HG02610 (cell line): Measurements from ENCODE around the gene ASB7.

Experiments
- ATAC-seq: cut with Tn5 transposase; IDR thresholded peaks from one replicate; pipeline ENCODE4 v1.9.1; 2021; ENCODE audit warnings: mild to moderate bottlenecking, moderate library complexity; ENCODE audit not compliant: unreplicated experiment

Gene ASB7

GRCh38 chr15:100683434-100683833, 81.0 kb downstream of the ASB7 start:
- ATAC-seq: no peak

GRCh38 chr15:100684591-100684990, 82.2 kb downstream of the ASB7 start:
- no peak for ATAC-seq

GRCh38 chr15:100686021-100686724, 83.8 kb downstream of the ASB7 start:
- no peak for ATAC-seq

GRCh38 chr15:100686725-100687473, 84.5 kb downstream of the ASB7 start:
- ATAC-seq: no peak

- no peak for ATAC-seq
Observed at GRCh38 chr15:100687582-100688141, 85.3 kb downstream of the ASB7 start.

GRCh38 chr15:100688549-100689120, 86.2 kb downstream of the ASB7 start:
- ATAC-seq: no peak

GRCh38 chr15:100689131-100689899, 86.9 kb downstream of the ASB7 start:
- ATAC-seq: no peak

- ATAC-seq: no peak
Observed at GRCh38 chr15:100690032-100690794, 87.8 kb downstream of the ASB7 start.

- no peak for ATAC-seq
Observed at GRCh38 chr15:100690795-100691158, 88.4 kb downstream of the ASB7 start.

GRCh38 chr15:100691321-100691720, 88.9 kb downstream of the ASB7 start:
- ATAC-seq: no peak

- no peak for ATAC-seq
Observed at GRCh38 chr15:100692246-100692645, 89.9 kb downstream of the ASB7 start.

GRCh38 chr15:100692671-100693070, 90.3 kb downstream of the ASB7 start:
- no peak for ATAC-seq

- ATAC-seq: no peak
Observed at GRCh38 chr15:100693451-100693850, 91.1 kb downstream of the ASB7 start.

- no peak for ATAC-seq
Observed at GRCh38 chr15:100694381-100695021, 92.1 kb downstream of the ASB7 start.

- no peak for ATAC-seq
Observed at GRCh38 chr15:100695048-100695447, 92.7 kb downstream of the ASB7 start.

- no peak for ATAC-seq
Observed at GRCh38 chr15:100696452-100696851, 94.1 kb downstream of the ASB7 start.
